ENCODE measurements around the gene IFNL3.
"Not testable (repeated sequence)": the region's sequence is repeated elsewhere in the genome, so short reads cannot be mapped to it uniquely, and the experiment has no call there.

The IFNL3 gene

GRCh38 chr19:39253374-39254149 lies 8.8 kb upstream of the IFNL3 start:
- no peak for DNase-seq (ENCODE audit: low read depth in 4 of 4, low spot score in 1 of 4)

DNA sequence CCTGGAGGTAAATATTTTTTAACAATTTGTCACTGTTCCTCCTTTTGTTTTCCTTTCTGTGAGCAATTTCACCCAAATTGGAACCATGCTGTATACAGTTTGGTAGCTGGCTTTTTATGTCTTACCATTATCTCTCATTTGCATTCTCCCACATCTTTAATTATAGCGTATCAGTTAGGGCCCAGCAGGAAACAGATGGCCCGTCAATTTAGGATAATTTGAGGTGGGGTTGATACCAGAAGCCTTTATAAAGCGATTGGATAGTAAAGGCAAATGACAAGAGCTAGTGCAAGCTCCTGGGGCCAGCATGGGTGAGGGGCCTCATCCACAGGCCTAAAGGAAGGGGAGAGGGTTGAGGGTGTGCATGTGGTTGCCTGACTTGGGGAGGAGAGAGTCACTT lies 7.7 kb upstream of the IFNL3 start:
- DNase-seq (ENCODE audit: low read depth in 4 of 4, low spot score in 1 of 4) = no peak

GRCh38 chr19:39251846-39252245 lies 7.0 kb upstream of the IFNL3 start:
- no peak for DNase-seq (ENCODE audit: low read depth in 4 of 4, low spot score in 1 of 4)

- no peak for DNase-seq (ENCODE audit: low read depth in 4 of 4, low spot score in 1 of 4)
Measured at GRCh38 chr19:39251081-39251480, 6.3 kb upstream of the IFNL3 start.

DNA sequence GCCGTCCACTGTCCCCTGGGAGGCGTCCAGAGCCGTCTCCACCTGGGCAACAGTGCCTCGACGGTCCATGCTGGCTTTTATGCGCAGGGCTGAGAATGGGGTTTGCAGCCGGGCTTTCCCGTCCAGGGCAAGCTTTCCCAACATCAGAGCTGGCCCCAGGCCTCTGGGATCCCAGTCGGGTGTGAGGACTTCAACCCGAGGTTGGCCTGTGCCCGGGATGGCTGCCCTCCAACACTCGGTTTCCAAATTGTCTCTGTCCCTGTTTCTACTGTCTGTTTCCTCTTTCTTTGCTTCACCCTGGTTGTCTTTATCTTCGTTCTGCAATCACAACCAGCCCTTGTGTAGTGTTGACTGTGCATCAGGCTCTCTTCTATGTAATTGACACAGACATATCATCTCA lies 4.0 kb upstream of the IFNL3 start, which contains the start of gene IFNL4:
Gene IFNL4, minus strand, starts transcription at position 51 of the 400 bp plus-strand sequence.
- DNase-seq (ENCODE audit: low read depth in 4 of 4, low spot score in 1 of 4) = no peak

DNA sequence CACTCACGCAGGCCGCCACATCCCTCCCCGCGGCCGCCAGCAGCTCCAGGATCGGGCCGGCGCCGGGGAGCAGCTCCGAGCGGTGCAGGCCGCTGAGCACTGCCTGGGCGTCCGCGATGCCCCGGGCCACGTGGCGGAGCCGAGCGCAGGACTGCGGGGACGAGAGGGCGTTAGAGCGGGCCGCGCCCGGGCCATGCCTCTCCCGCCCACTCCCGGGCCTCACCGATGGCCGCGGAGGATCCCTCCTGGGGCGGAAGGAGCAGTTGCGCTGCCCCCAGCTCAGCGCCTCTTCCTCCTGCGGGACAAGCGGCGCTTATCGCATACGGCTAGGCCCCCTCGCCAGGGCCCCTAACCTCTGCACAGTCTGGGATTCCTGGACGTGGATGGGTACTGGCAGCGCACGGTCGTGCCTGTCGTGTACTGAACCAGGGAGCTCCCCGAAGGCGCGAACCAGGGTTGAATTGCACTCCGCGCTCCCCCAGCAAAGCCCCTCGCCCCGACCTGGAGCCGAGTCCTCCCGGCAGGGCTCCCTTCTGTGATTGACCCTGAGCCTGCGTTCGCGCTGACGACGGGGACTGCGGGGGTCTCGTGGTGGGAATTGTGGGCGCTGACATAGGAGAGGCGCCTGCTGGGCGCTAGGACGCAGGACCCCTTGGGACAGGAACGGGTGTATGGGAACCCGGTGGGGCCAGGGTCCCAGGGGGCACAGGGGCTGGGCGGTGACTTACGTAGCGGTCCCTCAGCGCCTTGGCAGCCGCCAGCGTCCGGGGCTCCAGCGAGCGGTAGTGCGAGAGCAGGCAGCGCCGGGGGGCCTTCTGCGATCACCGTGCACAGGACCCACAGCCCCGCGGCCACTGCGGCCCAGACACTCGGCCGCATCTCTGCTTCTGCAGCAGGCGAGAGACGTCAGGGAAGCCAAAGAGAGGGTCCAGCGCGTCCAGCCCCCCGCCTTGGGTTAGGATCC lies 3.2 kb upstream of the IFNL3 start:
- no peak for DNase-seq (ENCODE audit: low read depth in 4 of 4, low spot score in 1 of 4)

GRCh38 chr19:39246951-39247669 lies 2.3 kb upstream of the IFNL3 start:
- DNase-seq (ENCODE audit: low read depth in 4 of 4, low spot score in 1 of 4) = peak in 1 of 4 experiments; percentile 17

DNA sequence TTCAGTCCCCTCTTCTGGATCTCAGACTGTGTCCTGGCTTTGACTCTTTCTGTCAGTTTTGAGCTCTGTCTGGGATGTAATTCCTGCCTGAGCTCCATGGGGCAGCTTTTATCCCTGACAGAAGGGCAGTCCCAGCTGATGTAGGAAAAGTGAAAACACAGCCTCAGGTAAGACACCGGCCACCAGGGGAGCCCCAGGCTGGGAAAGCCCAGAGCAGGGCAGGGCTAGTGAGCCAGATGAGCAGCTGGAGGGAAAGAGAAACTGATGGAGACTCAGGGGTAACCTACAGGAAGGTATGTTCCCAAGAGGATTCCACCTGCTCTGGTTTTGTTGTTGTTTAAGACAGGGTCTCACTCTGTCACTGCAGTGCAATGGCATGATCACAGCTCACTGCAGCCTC lies 360 bp upstream of the IFNL3 start:
- not testable (repeated sequence) for DNase-seq (ENCODE audit: low read depth in 4 of 4, low spot score in 1 of 4)

- DNase-seq (ENCODE audit: low read depth in 4 of 4, low spot score in 1 of 4) = not testable (repeated sequence)
Measured at GRCh38 chr19:39243741-39244140, 1.1 kb downstream of the IFNL3 start.

DNA sequence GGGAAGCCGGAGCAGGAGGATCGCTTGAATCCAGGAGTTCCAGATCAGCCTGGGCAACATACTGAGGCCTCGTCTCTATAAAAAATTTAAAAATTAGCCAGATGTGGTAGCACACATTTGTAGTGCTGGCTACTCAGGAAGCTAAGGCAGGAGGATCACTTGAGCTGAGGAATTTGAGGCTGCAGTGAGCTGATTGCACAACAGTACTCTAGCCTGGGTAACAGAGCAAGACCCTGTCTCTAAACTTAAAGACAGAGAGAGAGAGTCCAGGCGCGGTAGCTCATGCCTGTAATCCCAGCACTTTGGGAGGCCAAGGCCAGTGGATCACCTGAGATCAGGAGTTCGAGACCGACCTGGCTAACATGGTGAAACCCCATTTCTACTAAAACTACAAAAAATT lies 4.4 kb downstream of the IFNL3 start:
- DNase-seq (ENCODE audit: low read depth in 4 of 4, low spot score in 1 of 4) = no peak

DNA sequence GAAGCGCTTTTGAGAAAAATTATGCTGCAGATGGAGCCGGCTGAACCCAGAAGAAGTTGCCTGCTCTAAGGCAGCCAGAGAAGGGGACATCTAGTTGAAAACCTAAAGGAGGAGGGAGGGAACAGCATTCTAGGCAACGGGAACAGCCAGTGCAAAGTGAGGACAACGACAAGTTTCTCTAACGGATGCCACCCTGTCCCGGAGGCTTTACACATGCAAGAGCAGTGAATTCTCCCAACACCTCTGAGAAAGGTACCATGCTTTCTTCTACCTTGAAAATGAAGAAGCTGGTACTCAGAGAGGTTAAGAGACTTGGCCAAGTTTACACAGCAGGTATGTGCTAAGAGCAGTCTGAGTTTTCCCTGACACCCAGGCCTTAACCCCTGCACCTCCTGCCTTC lies 5.9 kb downstream of the IFNL3 start:
- DNase-seq (ENCODE audit: low read depth in 4 of 4, low spot score in 1 of 4) = no peak

GRCh38 chr19:39238209-39238608 lies 6.6 kb downstream of the IFNL3 start:
- DNase-seq (ENCODE audit: low read depth in 4 of 4, low spot score in 1 of 4) = no peak

GRCh38 chr19:39237200-39238184 lies 7.3 kb downstream of the IFNL3 start:
- DNase-seq (ENCODE audit: low read depth in 4 of 4, low spot score in 1 of 4) = peak in 3 of 4 experiments; percentile 21 to 28 (median 24)

DNA sequence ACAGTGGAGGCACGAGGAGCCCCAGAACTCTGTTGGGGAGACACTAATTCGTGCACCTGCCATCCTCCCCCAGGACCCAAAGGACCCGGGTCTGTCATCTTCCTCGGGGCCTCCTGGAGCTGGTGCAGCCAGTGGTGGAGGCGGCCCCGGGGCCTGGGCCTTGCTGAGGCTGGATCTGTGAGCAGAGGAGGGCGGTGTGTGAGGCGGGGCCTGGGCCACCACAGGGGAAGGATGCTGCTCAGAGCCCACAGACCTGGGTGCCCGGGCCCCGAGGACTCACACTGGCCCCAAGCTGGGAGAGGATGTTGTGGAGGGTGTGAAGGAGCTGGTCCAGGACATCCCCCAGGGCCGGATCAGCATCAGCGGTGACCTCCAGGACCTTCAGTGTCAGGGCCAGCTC lies 8.3 kb downstream of the IFNL3 start:
- DNase-seq (ENCODE audit: low read depth in 4 of 4, low spot score in 1 of 4) = no peak

- DNase-seq (ENCODE audit: low read depth in 4 of 4, low spot score in 1 of 4) = no peak
Measured at GRCh38 chr19:39232708-39233107, 12.1 kb downstream of the IFNL3 start.

DNA sequence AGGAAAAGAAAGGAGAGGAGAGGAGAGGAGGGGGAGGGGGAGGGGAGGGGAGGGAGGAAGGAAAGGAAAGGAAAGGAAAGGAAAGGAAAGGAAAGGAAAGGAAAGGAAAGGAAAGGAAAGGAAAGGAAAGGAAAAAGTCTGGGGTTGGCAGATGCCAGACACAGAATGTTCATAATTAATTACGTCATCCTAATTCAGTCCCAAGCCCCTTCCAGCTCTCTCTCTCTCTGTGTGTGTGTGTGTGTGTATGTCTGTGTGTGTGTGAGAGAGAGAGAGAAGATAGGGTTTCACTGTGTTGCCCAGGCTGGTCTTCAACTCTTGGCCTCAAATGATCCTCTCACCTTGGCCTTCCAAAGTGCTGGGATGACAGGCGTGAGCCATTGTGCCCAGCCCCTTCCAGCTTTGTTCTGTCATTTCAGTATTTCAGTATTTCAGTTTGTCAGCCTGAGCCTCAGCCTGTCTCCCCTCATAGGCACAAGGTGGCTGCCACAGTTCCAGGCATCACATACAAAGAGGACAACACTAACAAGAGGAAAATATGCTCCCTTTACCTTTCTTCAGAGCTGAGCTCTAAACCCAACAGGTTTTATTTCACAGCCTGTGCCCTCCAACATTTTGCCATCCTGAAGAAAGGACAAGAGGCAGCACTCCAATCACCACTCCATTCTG lies 14.6 kb downstream of the IFNL3 start:
- DNase-seq (ENCODE audit: low read depth in 4 of 4, low spot score in 1 of 4) = no peak

GRCh38 chr19:39224910-39225309 lies 19.9 kb downstream of the IFNL3 start:
- no peak for DNase-seq (ENCODE audit: low read depth in 4 of 4, low spot score in 1 of 4)

DNA sequence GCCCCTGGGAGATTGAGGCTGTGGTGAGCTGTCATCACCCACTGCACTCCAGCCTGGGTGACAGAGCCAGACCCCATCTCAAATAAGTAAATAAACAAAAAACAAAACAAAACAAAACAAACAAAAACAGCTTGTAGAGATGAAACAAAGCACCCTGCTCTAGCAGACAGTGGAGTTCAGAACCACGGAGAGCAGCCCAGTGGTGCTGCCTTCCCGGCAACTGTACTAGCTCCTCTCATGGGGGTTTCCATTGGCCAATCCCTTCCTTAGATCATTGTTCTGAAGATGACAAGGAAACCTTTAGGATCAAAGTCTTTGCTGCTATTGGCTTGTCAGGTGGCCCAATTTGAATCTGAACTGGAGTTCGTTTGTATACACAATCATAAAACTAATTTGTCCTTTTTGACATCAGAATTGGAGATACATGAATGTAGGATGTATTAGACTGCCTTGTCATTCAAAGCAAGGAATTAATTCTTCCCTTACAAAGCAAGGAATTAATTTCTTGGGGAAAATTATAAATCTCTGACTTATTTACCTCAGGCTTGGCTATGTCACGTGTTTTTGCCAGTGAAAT lies 21.0 kb downstream of the IFNL3 start:
- no peak for DNase-seq (ENCODE audit: low read depth in 4 of 4, low spot score in 1 of 4)

DNA sequence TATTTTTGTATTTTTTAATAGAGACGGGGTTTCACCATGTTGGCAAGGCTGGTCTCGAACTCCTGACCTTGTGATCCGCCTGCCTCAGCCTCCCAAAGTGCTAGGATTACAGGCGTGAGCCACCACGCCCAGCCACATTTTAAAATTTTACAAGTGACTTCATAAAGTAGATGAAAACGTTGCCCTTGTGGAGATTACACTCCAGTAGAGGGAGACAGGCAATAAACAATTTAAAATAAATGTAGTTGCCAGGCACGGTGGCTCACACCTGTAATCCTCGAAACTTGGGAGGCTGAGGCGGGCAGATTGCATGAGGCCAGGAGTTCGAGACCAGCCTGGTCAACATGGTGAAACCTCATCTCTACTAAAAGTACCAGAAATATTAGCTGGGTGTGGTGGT lies 25.7 kb downstream of the IFNL3 start:
- DNase-seq (ENCODE audit: low read depth in 4 of 4, low spot score in 1 of 4) = not testable (repeated sequence)
